Esophagus squamous epithelium (tissue), 5 donors: ENCODE data around the gene PI4KA. TPM values are rescaled to one million over a fixed set of nuclear protein-coding genes. Genes with fewer than 3 reads are reported as not detected.
A peak's percentile ranks its signal among the peaks of the same experiment; 100 is the strongest.
"Not testable (repeated sequence)": the region's sequence is repeated elsewhere in the genome, so short reads cannot be mapped to it uniquely, and the experiment has no call there.

Experiments used
- DNase-seq: peaks from one replicate; lab custom pipeline; 2025; lab: John Stamatoyannopoulos, UW
- H3K27ac ChIP-seq, 4 donors: fragments of 200-600 bp; sonication (generic); one replicate each; pipeline ENCODE4 v1.5.1; 2016 to 2019; ENCODE audit warnings: mild to moderate bottlenecking in 1 of 4
- H3K27me3 ChIP-seq, 4 donors: fragments of 200-600 bp; sonication (generic); 1 replicate in 3 of 4; 2 replicates in 1 of 4; pipeline versions ENCODE4 v1.5.1 to v1.6.0; 2017 to 2021; ENCODE audit warnings: antibody characterized with exemption in 1 of 4
- H3K36me3 ChIP-seq, 3 donors: fragments of 200-600 bp; sonication (generic); one replicate each; pipeline ENCODE4 v1.5.1; 2016 to 2019
- H3K4me1 ChIP-seq, 3 donors: fragments of 200-600 bp; sonication (generic); one replicate each; pipeline ENCODE4 v1.5.1; 2017 to 2019
- H3K4me3 ChIP-seq, 4 donors: fragments of 200-600 bp; sonication (generic); 1 replicate in 3 of 4; 2 replicates in 1 of 4; pipeline ENCODE4 v1.5.1; 2016 to 2019; ENCODE audit warnings: mild to moderate bottlenecking in 2 of 4, moderate library complexity in 1 of 4
- H3K9me3 ChIP-seq, 3 donors: fragments of 200-600 bp; sonication (generic); one replicate each; pipeline ENCODE4 v1.5.1; 2016 to 2019
- WGBS, 2 donors: methylation state at CpG; one replicate each; pipeline ENCODE4 v1.1.5; 2018; 5-methylcytosine and 5-hydroxymethylcytosine counted together
- intact Hi-C: fragments of 100-400 bp; cut with DNase I; formaldehyde crosslinking; loops from one replicate; pipeline ENCODE4 v1.15.0; 2022
- total RNA-seq, 4 donors: library from RNA; depleted of rRNA; stranded (reverse); fragments of >200 nt; gene quantifications; one replicate each; pipeline ENCODE4 v1.1.0, GENCODE V29; 2016
- TF ChIP-seq, protein P1 (sequence below), 6 experiments: fragments of 450-650 bp in 4 of 6; fragments of 200-600 bp in 2 of 6; sonication (generic) in 2 of 6; IDR thresholded peaks; one replicate each; pipeline ENCODE4 v1.5.1; 2016 to 2019; ENCODE audit warnings: antibody characterized with exemption in 6 of 6, mild to moderate bottlenecking in 4 of 6, moderate library complexity in 4 of 6
- donor health status: DM: yes; HTN: yes; CAD: no.

The PI4KA gene
- total RNA-seq, 4 donors from 2014 or later = 25.4 to 48.6 (median 33.8) TPM

DNA sequence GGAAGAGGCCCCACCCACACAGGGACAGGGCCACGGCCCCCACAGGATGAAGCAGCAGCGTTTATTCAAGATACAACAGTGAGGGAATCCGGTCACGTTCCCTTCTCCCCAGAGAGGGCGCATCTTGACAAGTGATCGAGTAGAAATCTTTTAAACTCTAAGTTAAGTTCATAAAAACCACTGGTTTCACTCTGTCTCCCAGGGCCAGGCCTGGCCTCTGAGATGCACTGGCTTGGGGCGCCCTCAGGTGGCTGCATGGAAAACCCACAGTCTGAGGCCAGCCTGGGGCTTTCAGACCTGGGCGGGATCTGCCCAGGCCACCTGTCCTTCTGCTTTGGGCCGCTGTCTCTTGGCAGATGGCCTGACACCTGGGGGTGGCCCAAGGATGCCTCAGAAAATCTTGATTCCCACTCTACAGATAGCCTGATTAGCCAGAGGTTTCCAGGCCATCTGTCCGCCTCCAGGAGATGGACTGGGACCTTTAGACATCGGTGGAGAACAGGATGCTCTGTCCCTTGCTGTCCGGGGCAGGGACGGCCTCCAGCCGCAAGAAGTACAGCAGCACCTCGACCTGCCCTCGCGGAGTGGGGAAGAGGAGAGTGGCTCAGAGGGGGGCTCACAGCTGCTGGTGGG, 161.0 kb downstream of the PI4KA start:
- H3K27ac ChIP-seq = peak overlapping the region in 2 of 4 donors; percentile 12 to 68
- TF ChIP-seq, protein P1, sequence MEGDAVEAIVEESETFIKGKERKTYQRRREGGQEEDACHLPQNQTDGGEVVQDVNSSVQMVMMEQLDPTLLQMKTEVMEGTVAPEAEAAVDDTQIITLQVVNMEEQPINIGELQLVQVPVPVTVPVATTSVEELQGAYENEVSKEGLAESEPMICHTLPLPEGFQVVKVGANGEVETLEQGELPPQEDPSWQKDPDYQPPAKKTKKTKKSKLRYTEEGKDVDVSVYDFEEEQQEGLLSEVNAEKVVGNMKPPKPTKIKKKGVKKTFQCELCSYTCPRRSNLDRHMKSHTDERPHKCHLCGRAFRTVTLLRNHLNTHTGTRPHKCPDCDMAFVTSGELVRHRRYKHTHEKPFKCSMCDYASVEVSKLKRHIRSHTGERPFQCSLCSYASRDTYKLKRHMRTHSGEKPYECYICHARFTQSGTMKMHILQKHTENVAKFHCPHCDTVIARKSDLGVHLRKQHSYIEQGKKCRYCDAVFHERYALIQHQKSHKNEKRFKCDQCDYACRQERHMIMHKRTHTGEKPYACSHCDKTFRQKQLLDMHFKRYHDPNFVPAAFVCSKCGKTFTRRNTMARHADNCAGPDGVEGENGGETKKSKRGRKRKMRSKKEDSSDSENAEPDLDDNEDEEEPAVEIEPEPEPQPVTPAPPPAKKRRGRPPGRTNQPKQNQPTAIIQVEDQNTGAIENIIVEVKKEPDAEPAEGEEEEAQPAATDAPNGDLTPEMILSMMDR (IDR thresholded peaks at IDR 0.05) = peak in 3 of 6 experiments; percentile 75 to 94 (median 93)
- H3K27me3 ChIP-seq, DNase-seq, intact Hi-C loops, H3K4me1 ChIP-seq, H3K36me3 ChIP-seq, H3K9me3 ChIP-seq: not testable (repeated sequence)
- peak overlapping the region in 1 of 4 donors; percentile 36 for H3K4me3 ChIP-seq
- WGBS, 2 donors = 0% methylated on average over 6 to 7 of the region's 17 CpGs

DNA sequence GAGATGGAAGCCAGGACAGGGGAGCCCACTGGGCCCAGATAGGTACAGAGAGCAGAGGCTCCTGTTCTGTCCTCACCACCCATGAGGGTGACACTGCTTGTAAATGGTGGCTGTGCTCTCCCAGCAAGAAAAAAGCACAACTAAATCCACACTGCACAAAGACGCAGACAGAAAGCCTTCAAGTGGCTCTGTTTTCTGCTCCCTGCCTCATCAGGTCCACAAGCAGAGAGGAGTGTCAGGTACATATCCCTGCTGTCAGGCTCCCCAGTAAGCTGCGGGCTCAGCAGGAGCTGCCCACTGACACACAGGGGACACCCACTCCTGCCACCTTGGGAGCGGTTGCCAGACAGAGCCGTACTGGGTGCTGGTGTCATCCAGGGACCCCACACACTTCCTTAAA, 162.6 kb downstream of the PI4KA start:
- H3K9me3 ChIP-seq, intact Hi-C loops, H3K36me3 ChIP-seq, H3K27ac ChIP-seq, H3K4me3 ChIP-seq, H3K27me3 ChIP-seq, DNase-seq, H3K4me1 ChIP-seq: not testable (repeated sequence)
- 100% methylated on average over 1 of the region's 4 CpGs for WGBS, 2 donors

DNA sequence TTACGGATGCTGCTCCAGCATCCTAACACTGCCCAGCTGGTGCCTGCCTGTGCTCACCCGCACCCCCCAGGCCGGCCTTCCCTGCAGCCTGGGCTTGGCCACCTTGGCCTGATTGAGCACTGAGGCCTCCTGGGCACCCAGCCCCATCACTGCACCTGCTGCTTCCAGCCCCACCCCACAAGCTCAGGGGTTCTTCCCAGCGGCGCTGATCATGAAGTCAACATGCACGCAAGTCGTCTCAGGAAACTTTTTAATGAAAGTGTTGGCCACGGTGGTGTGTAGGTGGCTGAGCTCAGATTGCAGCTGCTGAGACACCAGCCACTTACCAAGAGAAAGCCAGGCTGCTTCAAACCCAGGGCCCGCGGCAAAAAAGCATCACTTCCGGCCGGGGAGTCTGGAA, 163.4 kb downstream of the PI4KA start:
- not testable (repeated sequence) for H3K4me3 ChIP-seq, DNase-seq
- no CpG with 5 or more reads among the region's 12 CpGs for WGBS, 2 donors

DNA sequence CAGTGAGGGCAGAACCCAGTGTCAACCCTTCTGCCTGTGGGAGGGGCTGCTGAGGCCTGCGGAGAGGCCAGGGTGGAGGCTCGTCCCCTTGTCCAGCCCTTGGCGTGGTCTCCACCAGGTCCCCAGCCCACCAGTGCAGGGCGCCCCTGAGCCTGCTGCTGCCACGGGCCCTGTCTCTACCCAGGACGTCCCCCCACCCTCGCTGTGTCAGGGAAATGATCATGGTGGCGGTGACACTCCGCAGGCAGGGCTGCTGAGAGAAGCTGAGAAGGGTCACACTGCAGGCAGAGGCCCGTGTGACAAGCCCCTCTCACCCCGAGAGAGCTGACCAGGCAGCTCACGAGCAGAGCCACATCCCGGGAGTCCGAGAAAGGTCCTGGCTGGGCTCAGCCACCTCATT, 164.4 kb downstream of the PI4KA start:
- WGBS, 2 donors = no CpG with 5 or more reads among the region's 14 CpGs
- H3K27me3 ChIP-seq, H3K9me3 ChIP-seq, H3K4me1 ChIP-seq, H3K4me3 ChIP-seq, intact Hi-C loops, H3K27ac ChIP-seq, DNase-seq, H3K36me3 ChIP-seq: not testable (repeated sequence)

More for the DNA sequence above, 163.4 kb downstream of the PI4KA start:
- H3K9me3 ChIP-seq, H3K4me1 ChIP-seq, H3K36me3 ChIP-seq, H3K27me3 ChIP-seq, H3K27ac ChIP-seq, intact Hi-C loops: not testable (repeated sequence)

DNA sequence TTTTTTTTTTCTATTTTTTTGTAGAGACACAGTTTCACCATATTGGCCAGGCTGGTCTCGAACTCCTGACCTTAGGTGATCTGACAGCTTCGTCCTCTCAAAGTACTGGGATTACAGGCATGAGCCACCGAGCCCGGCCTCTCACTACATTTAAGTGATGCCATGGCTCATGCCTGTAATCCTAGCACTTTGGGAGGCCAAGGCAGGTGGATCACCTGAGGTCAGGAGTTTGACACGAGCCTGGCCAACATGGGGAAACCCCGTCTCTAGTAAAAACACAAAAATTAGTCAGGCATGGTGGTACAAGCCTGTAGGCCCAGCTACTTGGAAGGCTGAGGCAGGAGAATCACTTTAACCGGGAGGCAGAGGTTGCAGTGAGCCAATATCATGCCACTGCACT, 165.7 kb downstream of the PI4KA start:
- 75 to 89% methylated on average over 5 to 6 of the region's 7 CpGs for WGBS, 2 donors
- DNase-seq, intact Hi-C loops: not testable (repeated sequence)

DNA sequence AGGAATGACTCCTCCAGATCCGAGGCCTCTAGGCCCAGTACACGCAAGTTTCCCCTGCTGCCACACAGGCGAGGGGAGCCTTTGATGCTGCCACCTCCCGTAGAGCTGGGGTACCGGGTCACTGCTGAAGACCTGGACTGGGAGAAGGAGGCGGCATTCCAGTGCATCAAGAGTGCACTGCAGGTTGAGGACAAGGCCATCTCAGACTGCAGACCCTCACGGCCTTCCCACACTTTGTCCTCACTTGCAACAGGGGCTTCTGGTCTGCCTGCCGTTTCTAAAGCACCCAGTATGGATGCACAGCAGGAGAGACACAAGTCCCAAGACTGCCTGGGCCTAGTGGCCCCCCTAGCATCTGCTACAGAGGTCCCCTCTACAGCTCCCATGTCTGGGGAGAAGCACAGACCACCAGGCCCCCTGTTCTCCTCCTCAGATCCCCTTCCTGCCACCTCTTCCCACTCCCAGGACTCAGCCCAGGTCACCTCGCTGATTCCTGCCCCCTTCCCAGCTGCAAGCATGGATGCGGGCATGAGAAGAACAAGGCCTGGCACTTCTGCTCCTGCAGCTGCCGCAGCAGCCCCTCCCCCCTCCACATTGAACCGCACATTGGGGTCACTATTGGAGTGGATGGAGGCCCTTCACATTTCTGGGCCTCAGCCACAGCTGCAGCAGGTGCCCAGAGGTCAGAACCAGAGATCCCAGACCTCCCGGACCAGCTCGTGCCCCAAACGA, 167.9 kb downstream of the PI4KA start:
- DNase-seq, intact Hi-C loops: not testable (repeated sequence)
- 93 to 96% methylated on average over 3 to 5 of the region's 15 CpGs for WGBS, 2 donors

More for the DNA sequence above, 165.7 kb downstream of the PI4KA start:
- H3K36me3 ChIP-seq, H3K4me1 ChIP-seq, H3K27me3 ChIP-seq, H3K4me3 ChIP-seq, H3K27ac ChIP-seq, H3K9me3 ChIP-seq: not testable (repeated sequence)

DNA sequence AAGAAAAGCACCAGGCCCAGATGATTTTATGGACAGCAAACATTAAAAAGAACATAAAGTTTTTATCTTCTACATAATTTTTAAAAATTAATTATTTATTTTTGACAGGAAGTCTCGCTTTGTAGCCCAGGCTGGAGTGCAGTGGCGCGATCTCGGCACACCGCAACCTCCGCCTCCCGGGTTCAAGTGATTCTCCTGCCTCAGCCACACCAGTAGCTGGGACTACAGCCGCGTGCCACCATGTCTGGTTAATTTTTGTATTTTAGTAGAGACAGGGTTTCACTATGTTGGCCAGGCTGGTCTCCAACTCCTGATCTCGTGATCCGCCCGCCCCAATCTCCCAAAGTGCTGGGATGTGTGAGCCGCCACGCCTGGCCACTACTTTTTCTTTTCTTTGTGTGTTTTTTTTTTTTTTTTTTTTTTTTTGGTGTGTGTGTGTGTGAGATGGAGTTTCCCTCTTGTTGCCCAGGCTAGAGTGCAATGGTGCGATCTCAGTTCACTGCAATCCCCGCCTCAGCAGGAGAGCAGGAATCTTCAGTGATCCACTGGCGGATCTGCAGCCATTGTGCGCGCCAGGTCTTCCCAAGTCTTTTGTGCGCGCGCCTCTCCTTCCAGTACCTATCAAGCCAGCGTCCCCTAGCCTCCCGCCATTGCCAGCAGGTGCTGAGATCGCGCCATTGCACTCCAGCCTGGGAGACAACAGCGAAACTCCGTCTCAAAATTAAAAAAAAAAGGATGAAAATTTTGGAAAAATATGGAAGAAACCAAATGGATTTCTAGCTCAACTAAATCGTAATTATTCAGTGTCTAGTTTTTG, 171.0 kb downstream of the PI4KA start:
- H3K4me1 ChIP-seq, H3K4me3 ChIP-seq, DNase-seq, H3K36me3 ChIP-seq, H3K9me3 ChIP-seq, H3K27me3 ChIP-seq, H3K27ac ChIP-seq, intact Hi-C loops: not testable (repeated sequence)
- 90 to 91% methylated on average over 15 to 16 of the region's 29 CpGs for WGBS, 2 donors

More for the DNA sequence above, 167.9 kb downstream of the PI4KA start:
- not testable (repeated sequence) for H3K4me1 ChIP-seq, H3K27ac ChIP-seq, H3K4me3 ChIP-seq, H3K9me3 ChIP-seq, H3K36me3 ChIP-seq, H3K27me3 ChIP-seq

DNA sequence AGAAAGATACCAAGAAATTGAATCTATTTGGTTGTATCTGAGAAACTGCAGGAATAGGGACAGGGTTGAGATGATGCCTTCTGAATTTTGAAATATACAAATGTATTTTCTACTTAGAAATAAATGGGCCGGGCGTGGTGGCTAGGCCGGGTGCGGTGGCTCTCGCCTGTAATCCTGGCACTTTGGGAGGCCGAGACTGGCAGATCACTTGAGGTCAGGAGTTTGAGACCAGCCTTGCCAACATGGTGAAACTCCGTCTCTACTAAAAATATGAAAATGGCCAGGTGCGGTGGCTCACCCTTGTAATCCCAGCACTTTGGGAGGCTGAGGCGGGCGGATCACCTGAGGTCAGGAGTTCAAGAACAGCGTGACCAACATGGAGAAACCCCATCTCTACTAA, 172.8 kb downstream of the PI4KA start:
- 76 to 85% methylated on average over 6 to 8 of the region's 11 CpGs for WGBS, 2 donors
- H3K27me3 ChIP-seq, H3K27ac ChIP-seq, H3K4me3 ChIP-seq, intact Hi-C loops, DNase-seq, H3K4me1 ChIP-seq, H3K9me3 ChIP-seq, H3K36me3 ChIP-seq: not testable (repeated sequence)

DNA sequence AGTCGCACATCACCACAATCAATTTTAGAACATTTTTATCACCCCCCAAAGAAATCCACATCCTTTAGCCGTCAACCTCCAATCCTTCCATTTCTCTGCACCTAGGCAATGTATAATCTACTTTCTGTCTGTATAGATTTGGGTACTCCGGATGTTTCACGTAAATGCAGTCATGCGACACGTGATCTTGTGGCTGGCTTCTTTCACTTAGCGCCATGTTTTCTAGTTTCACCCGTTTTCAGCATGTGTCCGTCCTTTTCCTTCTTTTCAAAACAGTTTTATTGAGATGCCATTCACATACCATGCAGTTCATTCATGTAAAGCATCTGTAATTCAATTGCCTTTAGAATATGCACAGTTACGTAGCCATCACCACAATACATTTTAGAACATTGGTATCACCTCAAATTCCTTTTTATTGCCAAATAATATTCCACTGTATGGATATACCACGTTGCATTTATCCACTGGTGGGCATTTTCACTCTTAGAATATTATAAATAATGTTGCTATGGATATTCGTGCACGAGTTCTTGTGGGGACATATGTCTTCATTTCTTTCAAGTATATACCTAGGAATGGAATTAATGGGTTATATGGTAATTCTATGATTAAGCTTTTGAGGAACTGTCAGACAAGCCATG, 179.7 kb downstream of the PI4KA start:
- intact Hi-C loops, H3K9me3 ChIP-seq, H3K27ac ChIP-seq, H3K4me1 ChIP-seq, H3K36me3 ChIP-seq, DNase-seq, H3K4me3 ChIP-seq: not testable (repeated sequence)
- 86 to 92% methylated on average over 7 to 8 of the region's 13 CpGs for WGBS, 2 donors
- peaks cover 0 to 20% (median 0%) of the 10 kb centered on the region in 4 donors for H3K27me3 ChIP-seq
